Subcutaneous abdominal adipose tissue (tissue), 5 donors: Measurements from ENCODE around the gene CAMKK2.

Source experiments
- H3K27ac ChIP-seq: one replicate; pipeline ENCODE4 v1.7.0; 2013; ENCODE audit warnings: low read depth, mild to moderate bottlenecking, inconsistent platforms, low read length, moderate library complexity
- H3K27me3 ChIP-seq, 5 donors: one replicate each; pipeline ENCODE4 v1.7.0; 2013; ENCODE audit warnings: low read length in 5 of 5, inconsistent platforms in 1 of 5; ENCODE audit not compliant: control insufficient read depth in 5 of 5, insufficient read depth in 4 of 5
- H3K36me3 ChIP-seq, 5 donors: one replicate each; pipeline ENCODE4 v1.7.0; 2013; ENCODE audit warnings: low read length in 5 of 5; ENCODE audit not compliant: control insufficient read depth in 5 of 5, insufficient read depth in 5 of 5
- H3K4me1 ChIP-seq, 5 donors: one replicate each; pipeline ENCODE4 v1.7.0; 2013; ENCODE audit warnings: low read length in 5 of 5, mild to moderate bottlenecking in 3 of 5, moderate library complexity in 1 of 5; ENCODE audit not compliant: control insufficient read depth in 5 of 5, insufficient read depth in 5 of 5
- H3K4me3 ChIP-seq, 5 donors: one replicate each; pipeline ENCODE4 v1.7.0; 2013; ENCODE audit warnings: low read length in 5 of 5, low read depth in 1 of 5
- H3K9ac ChIP-seq, 5 donors: one replicate each; pipeline ENCODE4 v1.7.0; 2013; ENCODE audit warnings: low read length in 5 of 5, mild to moderate bottlenecking in 4 of 5, moderate library complexity in 3 of 5
- H3K9me3 ChIP-seq, 5 donors: one replicate each; pipeline ENCODE4 v1.7.0; 2013; ENCODE audit warnings: low read length in 5 of 5; ENCODE audit not compliant: control insufficient read depth in 5 of 5
- donor health status: healthy.
- donor health status: healthy.
- donor health status: healthy.
- donor health status: healthy.
- donor health status: healthy.

Gene CAMKK2

GRCh38 chr12:121240484-121241101 lies 55.9 kb downstream of the CAMKK2 start:
- Histone ChIP-seq H3K36me3 (peaks cover 3 to 75% (median 56%) of the 10 kb centered on the region in 5 donors), H3K27me3 (no peaks in the 10 kb centered on the region), H3K4me3 (peak overlapping the region in 3 of 5 donors; percentile 1 to 10 (median 6)), H3K9me3 (no peaks in the 10 kb centered on the region), H3K27ac (no peak overlapping the region), H3K4me1 (peaks cover 0 to 29% (median 21%) of the 10 kb centered on the region in 5 donors), H3K9ac (no peak overlapping the region)

- Histone ChIP-seq H3K9ac (no peak overlapping the region), H3K4me1 (peaks cover 0 to 29% (median 21%) of the 10 kb centered on the region in 5 donors), H3K36me3 (peaks cover 3 to 71% (median 52%) of the 10 kb centered on the region in 5 donors), H3K27ac (no peak overlapping the region), H3K27me3 (no peaks in the 10 kb centered on the region), H3K4me3 (no peak overlapping the region), H3K9me3 (no peaks in the 10 kb centered on the region)
Observed at GRCh38 chr12:121240062-121240420, 56.5 kb downstream of the CAMKK2 start.

GRCh38 chr12:121239351-121240061 lies 57.0 kb downstream of the CAMKK2 start:
- Histone ChIP-seq H3K9me3 (no peaks in the 10 kb centered on the region), H3K27ac (no peak overlapping the region), H3K9ac (no peak overlapping the region), H3K4me3 (no peak overlapping the region), H3K36me3 (peaks cover 3 to 70% (median 47%) of the 10 kb centered on the region in 5 donors), H3K4me1 (peaks cover 0 to 29% (median 21%) of the 10 kb centered on the region in 5 donors), H3K27me3 (no peaks in the 10 kb centered on the region)

- Histone ChIP-seq H3K9ac (no peak overlapping the region), H3K9me3 (no peaks in the 10 kb centered on the region), H3K27ac (no peak overlapping the region), H3K36me3 (peaks cover 3 to 68% (median 40%) of the 10 kb centered on the region in 5 donors), H3K27me3 (no peaks in the 10 kb centered on the region), H3K4me1 (peaks cover 0 to 29% (median 21%) of the 10 kb centered on the region in 5 donors), H3K4me3 (no peak overlapping the region)
Observed at GRCh38 chr12:121238604-121239350, 57.7 kb downstream of the CAMKK2 start.

GRCh38 chr12:121238086-121238485 lies 58.4 kb downstream of the CAMKK2 start:
- Histone ChIP-seq H3K9me3 (no peaks in the 10 kb centered on the region), H3K27me3 (no peaks in the 10 kb centered on the region), H3K4me3 (no peak overlapping the region), H3K9ac (no peak overlapping the region), H3K36me3 (peaks cover 0 to 68% (median 40%) of the 10 kb centered on the region in 5 donors), H3K4me1 (peaks cover 0 to 29% (median 21%) of the 10 kb centered on the region in 5 donors), H3K27ac (no peak overlapping the region)

- Histone ChIP-seq H3K27ac (no peak overlapping the region), H3K4me3 (no peak overlapping the region), H3K27me3 (no peaks in the 10 kb centered on the region), H3K36me3 (peaks cover 0 to 73% (median 43%) of the 10 kb centered on the region in 5 donors), H3K9ac (no peak overlapping the region), H3K9me3 (no peaks in the 10 kb centered on the region), H3K4me1 (peaks cover 0 to 29% (median 21%) of the 10 kb centered on the region in 5 donors)
Observed at GRCh38 chr12:121237415-121237814, 59.1 kb downstream of the CAMKK2 start.

- no peaks in the 10 kb centered on the region for H3K9me3 ChIP-seq
- H3K27ac ChIP-seq = no peak overlapping the region
- H3K27me3 ChIP-seq = no peaks in the 10 kb centered on the region
- peaks cover 0 to 76% (median 43%) of the 10 kb centered on the region in 5 donors for H3K36me3 ChIP-seq
- H3K9ac ChIP-seq = no peak overlapping the region
- H3K4me1 ChIP-seq = peaks cover 0 to 29% (median 21%) of the 10 kb centered on the region in 5 donors
- H3K4me3 ChIP-seq = no peak overlapping the region
Observed at GRCh38 chr12:121236776-121237175, 59.7 kb downstream of the CAMKK2 start.

- H3K36me3 ChIP-seq = peaks cover 0 to 69% (median 42%) of the 10 kb centered on the region in 5 donors
- H3K4me3 ChIP-seq = no peak overlapping the region
- H3K27me3 ChIP-seq = no peaks in the 10 kb centered on the region
- no peaks in the 10 kb centered on the region for H3K9me3 ChIP-seq
- H3K27ac ChIP-seq = no peak overlapping the region
- H3K9ac ChIP-seq = no peak overlapping the region
- peaks cover 0 to 10% (median 2%) of the 10 kb centered on the region in 5 donors for H3K4me1 ChIP-seq
Observed at GRCh38 chr12:121233628-121234020, 62.9 kb downstream of the CAMKK2 start.

GRCh38 chr12:121232977-121233627 lies 63.4 kb downstream of the CAMKK2 start:
- no peaks in the 10 kb centered on the region for H3K27me3 ChIP-seq
- no peaks in the 10 kb centered on the region for H3K9me3 ChIP-seq
- H3K27ac ChIP-seq = no peak overlapping the region
- H3K9ac ChIP-seq = no peak overlapping the region
- no peak overlapping the region for H3K4me3 ChIP-seq
- H3K36me3 ChIP-seq = peaks cover 0 to 69% (median 41%) of the 10 kb centered on the region in 5 donors
- H3K4me1 ChIP-seq = peaks cover 0 to 8% (median 2%) of the 10 kb centered on the region in 5 donors
